GM06990 (cell line): ENCODE results near the gene CD2.

Source experiments
- DNase-seq: peaks from one replicate; pipeline ENCODE4 v3.0.0-alpha.2; 2011; ENCODE audit not compliant: insufficient read length; ENCODE audit errors: extremely low read depth
- H3K27me3 ChIP-seq: replicated peaks from 2 replicates; pipeline ENCODE4 v1.6.0; 2011; ENCODE audit warnings: low read length; ENCODE audit not compliant: control insufficient read depth, insufficient read depth
- H3K36me3 ChIP-seq: 2 replicates; pipeline ENCODE4 v1.5.1; 2011; ENCODE audit warnings: low read length; ENCODE audit not compliant: control insufficient read depth, insufficient read depth
- H3K4me3 ChIP-seq: replicated peaks from 2 replicates; pipeline ENCODE4 v1.5.1; 2011; ENCODE audit warnings: low read depth, mild to moderate bottlenecking, control low read depth, low read length
- CTCF ChIP-seq: IDR thresholded peaks from 2 replicates; pipeline ENCODE4 v1.5.1; 2011; ENCODE audit warnings: low read length, control low read depth, mild to moderate bottlenecking, inconsistent platforms; ENCODE audit not compliant: insufficient read depth, poor library complexity, severe bottlenecking

Gene CD2

GRCh38 chr1:116808848-116809508, 54.7 kb downstream of the CD2 start:
- H3K4me3 ChIP-seq, result no peak overlapping the region
- TF ChIP-seq CTCF, result no peak
- no peaks in the 10 kb centered on the region for H3K36me3 ChIP-seq
- no peak for DNase-seq
- no peaks in the 10 kb centered on the region for H3K27me3 ChIP-seq

GRCh38 chr1:116811321-116811720, 57.1 kb downstream of the CD2 start:
- no peak for TF ChIP-seq CTCF
- H3K4me3 ChIP-seq, result no peak overlapping the region
- no peaks in the 10 kb centered on the region for H3K27me3 ChIP-seq
- no peak for DNase-seq
- H3K36me3 ChIP-seq, result no peaks in the 10 kb centered on the region

GRCh38 chr1:116814926-116815723, 60.9 kb downstream of the CD2 start:
- DNase-seq, result no peak
- no peak for TF ChIP-seq CTCF
- no peak overlapping the region for H3K4me3 ChIP-seq
- no peaks in the 10 kb centered on the region for H3K36me3 ChIP-seq
- no peaks in the 10 kb centered on the region for H3K27me3 ChIP-seq

GRCh38 chr1:116817582-116818064, 63.4 kb downstream of the CD2 start:
- peak; percentile 54 for DNase-seq
- no peaks in the 10 kb centered on the region for H3K36me3 ChIP-seq
- peak; percentile 79 for TF ChIP-seq CTCF
- no peaks in the 10 kb centered on the region for H3K27me3 ChIP-seq
- no peak overlapping the region for H3K4me3 ChIP-seq
